PC-3 (cell line): ENCODE measurements around the gene TMEM223.

ENCODE experiments used
- EZH2 ChIP-seq: fragments of 300-600 bp; sonication (generic); IDR thresholded peaks from one replicate; pipeline ENCODE4 v1.6.1; 2017; ENCODE audit warnings: antibody characterized with exemption, mild to moderate bottlenecking, low read length; ENCODE audit not compliant: unreplicated experiment
- EZH2phosphoT487 ChIP-seq: fragments of 300-600 bp; sonication (generic); IDR thresholded peaks from 2 replicates; pipeline ENCODE4 v1.6.1; 2018; ENCODE audit warnings: mild to moderate bottlenecking, antibody characterized with exemption, low read length, borderline replicate concordance

GRCh38 chr11:62823677-62824076 lies 31.9 kb upstream of the TMEM223 start:
- TF ChIP-seq EZH2 (no peak), EZH2phosphoT487 (no peak)
